ENCODE results near the gene CAMSAP2. TPM values are rescaled to one million over a fixed set of nuclear protein-coding genes. Genes with fewer than 3 reads are reported as not detected.

The CAMSAP2 gene
- total RNA-seq, 1 donor = 50.3 TPM

DNA sequence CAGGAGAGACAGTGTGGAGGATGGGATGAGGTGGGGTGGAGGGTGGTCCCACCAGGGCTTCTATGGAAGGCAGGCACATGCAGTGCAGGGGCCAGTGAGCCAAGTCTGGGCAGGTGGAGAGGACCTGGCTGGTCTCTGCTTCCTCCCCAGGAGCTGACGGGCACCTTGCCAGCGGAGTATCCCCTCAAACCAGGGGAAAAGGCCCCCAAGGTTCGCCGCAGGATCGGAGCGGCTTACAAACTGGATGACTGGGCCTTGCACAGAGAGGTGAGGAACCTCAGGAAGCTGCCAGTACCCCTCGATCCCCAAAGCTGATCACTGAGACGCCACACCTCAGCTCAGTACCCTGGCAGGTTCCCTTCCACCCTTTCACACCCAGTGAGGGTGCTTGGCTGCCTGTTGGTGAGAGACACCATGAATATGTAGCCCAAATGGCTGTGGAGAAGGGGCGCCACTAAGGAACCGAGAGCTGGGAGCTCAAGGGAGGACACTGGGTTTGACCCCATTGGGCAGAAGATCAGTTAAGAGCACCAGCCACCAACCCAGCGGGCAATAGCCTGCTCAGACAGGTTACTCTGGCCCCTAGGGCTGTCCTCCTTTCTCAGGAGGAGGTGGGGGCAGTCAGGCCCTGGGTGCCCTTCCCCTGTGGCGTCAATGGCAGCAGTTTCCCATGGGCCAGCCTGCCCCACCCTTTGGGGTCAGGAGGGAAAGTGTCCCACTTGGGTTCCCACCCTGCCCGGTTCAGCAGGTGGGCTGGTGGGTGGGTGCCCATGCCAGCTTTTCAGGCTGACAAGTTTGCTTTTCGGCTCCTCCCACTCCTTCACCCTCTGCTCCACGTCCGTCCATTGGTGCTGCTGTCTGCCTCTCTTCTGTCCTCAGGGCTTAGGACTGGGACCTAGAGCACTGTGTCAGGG, 161.5 kb downstream of the CAMSAP2 start:
- no peak overlapping the region for H2AFZ ChIP-seq (ENCODE audit: low read length)
- H3K27ac ChIP-seq (ENCODE audit: low read depth, low read length) = no peak overlapping the region
- peaks cover 2% of the 10 kb centered on the region for H3K27me3 ChIP-seq (ENCODE audit: insufficient read depth, low read length)
- DNase-seq (ENCODE audit: insufficient read length, low spot score, missing footprints) = no peak
- no peak overlapping the region for H3K4me3 ChIP-seq (ENCODE audit: insufficient read depth, low read length)
- no peaks in the 10 kb centered on the region for H3K4me1 ChIP-seq (ENCODE audit: insufficient read depth, low read length)
- H3K79me2 ChIP-seq (ENCODE audit: insufficient read depth, low read length) = no peaks in the 10 kb centered on the region
- no peaks in the 10 kb centered on the region for H3K9me3 ChIP-seq (ENCODE audit: low read depth, low read length)
- no peak overlapping the region for H3K4me2 ChIP-seq (ENCODE audit: insufficient read depth, low read length)
- no peak for TF ChIP-seq CTCF (IDR thresholded peaks at IDR 0.05; ENCODE audit: extremely low read depth, low read depth, low read length)
- no peaks in the 10 kb centered on the region for H3K36me3 ChIP-seq (ENCODE audit: insufficient read depth, low read length)
- no peaks in the 10 kb centered on the region for H4K20me1 ChIP-seq (ENCODE audit: insufficient read depth, low read length)

DNA sequence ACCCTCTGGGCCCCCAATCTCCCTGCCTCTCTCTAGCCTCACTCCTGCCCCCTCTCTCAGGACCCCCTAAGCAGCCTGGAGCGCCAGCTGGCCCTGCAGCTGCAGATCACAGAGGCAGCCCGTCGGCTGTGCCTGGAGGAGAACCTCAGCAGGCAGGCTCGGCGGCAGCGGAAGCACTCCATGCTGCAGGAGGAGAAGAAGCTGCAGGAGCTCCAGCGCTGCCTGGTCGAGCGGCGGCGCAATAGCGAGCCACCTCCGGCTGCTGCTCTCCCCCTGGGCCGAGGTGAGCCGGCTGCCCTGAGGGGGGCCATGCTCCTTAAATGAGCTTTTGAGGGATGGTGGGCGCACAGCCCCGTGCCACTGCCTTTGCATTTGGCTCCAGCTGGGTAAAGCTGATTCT, 162.2 kb downstream of the CAMSAP2 start:
- H3K9me3 ChIP-seq (ENCODE audit: low read depth, low read length) = no peaks in the 10 kb centered on the region
- no peak overlapping the region for H3K4me3 ChIP-seq (ENCODE audit: insufficient read depth, low read length)
- no peaks in the 10 kb centered on the region for H3K36me3 ChIP-seq (ENCODE audit: insufficient read depth, low read length)
- H4K20me1 ChIP-seq (ENCODE audit: insufficient read depth, low read length) = no peaks in the 10 kb centered on the region
- H3K79me2 ChIP-seq (ENCODE audit: insufficient read depth, low read length) = no peaks in the 10 kb centered on the region
- H3K27me3 ChIP-seq (ENCODE audit: insufficient read depth, low read length) = peaks cover 2% of the 10 kb centered on the region
- no peaks in the 10 kb centered on the region for H3K4me1 ChIP-seq (ENCODE audit: insufficient read depth, low read length)
- H3K4me2 ChIP-seq (ENCODE audit: insufficient read depth, low read length) = no peak overlapping the region
- H2AFZ ChIP-seq (ENCODE audit: low read length) = no peak overlapping the region
- no peak for TF ChIP-seq CTCF (IDR thresholded peaks at IDR 0.05; ENCODE audit: extremely low read depth, low read depth, low read length)
- no peak for DNase-seq (ENCODE audit: insufficient read length, low spot score, missing footprints)
- no peak overlapping the region for H3K27ac ChIP-seq (ENCODE audit: low read depth, low read length)

DNA sequence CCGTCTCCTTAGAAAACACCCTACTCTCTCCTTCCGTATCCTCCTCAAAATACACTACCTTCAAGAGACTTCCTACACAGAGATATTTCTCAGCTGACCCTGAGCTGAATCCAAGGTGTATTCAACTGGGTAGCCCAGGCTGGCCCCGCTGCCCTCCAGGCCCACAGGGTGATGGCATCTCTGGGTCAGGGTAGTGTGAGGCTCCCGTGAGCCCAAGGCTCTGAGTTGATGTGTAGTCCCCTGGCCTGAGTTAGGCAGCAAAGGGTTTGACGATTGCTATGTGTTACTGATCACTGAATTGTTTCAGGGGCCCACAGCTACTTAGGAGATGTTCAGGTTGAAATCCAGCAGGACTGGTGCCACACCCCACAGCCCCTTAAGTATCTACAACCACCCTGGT, 162.7 kb downstream of the CAMSAP2 start:
- no peak for TF ChIP-seq CTCF (IDR thresholded peaks at IDR 0.05; ENCODE audit: extremely low read depth, low read depth, low read length)
- no peak for DNase-seq (ENCODE audit: insufficient read length, low spot score, missing footprints)
- no peak overlapping the region for H3K4me3 ChIP-seq (ENCODE audit: insufficient read depth, low read length)
- no peaks in the 10 kb centered on the region for H3K36me3 ChIP-seq (ENCODE audit: insufficient read depth, low read length)
- no peak overlapping the region for H2AFZ ChIP-seq (ENCODE audit: low read length)
- no peaks in the 10 kb centered on the region for H4K20me1 ChIP-seq (ENCODE audit: insufficient read depth, low read length)
- H3K4me2 ChIP-seq (ENCODE audit: insufficient read depth, low read length) = no peak overlapping the region
- H3K27me3 ChIP-seq (ENCODE audit: insufficient read depth, low read length) = peaks cover 2% of the 10 kb centered on the region
- no peaks in the 10 kb centered on the region for H3K79me2 ChIP-seq (ENCODE audit: insufficient read depth, low read length)
- H3K27ac ChIP-seq (ENCODE audit: low read depth, low read length) = no peak overlapping the region
- H3K9me3 ChIP-seq (ENCODE audit: low read depth, low read length) = no peaks in the 10 kb centered on the region
- no peaks in the 10 kb centered on the region for H3K4me1 ChIP-seq (ENCODE audit: insufficient read depth, low read length)

DNA sequence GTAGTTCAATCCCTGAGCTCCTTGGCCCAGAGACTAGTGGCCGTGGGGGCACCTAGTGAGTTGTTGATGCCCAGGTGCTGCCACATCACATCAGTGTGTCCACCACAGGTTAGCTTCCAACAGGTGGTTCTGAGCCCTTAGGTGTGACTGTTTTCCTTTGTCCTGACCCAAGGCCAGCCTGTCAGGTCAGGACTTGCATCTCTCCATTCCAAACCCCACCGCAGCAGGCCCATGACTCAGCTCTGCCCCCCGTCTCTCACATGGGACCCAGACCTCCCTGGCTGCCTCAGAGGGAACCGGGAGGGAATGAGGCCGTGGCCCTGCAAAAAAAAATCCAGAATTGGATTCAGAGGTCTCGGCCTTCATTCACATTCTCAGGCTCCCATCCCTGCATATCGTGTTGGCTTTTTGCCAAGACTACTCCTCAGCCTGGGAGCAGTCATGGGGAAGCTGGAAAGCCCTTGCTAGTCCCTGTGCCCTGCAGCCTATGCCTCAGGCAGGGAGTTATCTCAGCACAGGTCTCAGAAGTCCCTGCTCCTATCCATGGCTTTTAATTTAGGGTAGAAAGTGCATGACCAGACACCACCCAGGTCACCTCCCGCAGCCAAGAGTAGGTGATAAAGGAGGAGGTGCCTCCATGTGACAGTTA, 163.2 kb downstream of the CAMSAP2 start:
- H3K36me3 ChIP-seq (ENCODE audit: insufficient read depth, low read length) = no peaks in the 10 kb centered on the region
- no peak overlapping the region for H2AFZ ChIP-seq (ENCODE audit: low read length)
- DNase-seq (ENCODE audit: insufficient read length, low spot score, missing footprints) = no peak
- H4K20me1 ChIP-seq (ENCODE audit: insufficient read depth, low read length) = no peaks in the 10 kb centered on the region
- no peak overlapping the region for H3K27ac ChIP-seq (ENCODE audit: low read depth, low read length)
- no peaks in the 10 kb centered on the region for H3K4me1 ChIP-seq (ENCODE audit: insufficient read depth, low read length)
- H3K79me2 ChIP-seq (ENCODE audit: insufficient read depth, low read length) = no peaks in the 10 kb centered on the region
- H3K4me3 ChIP-seq (ENCODE audit: insufficient read depth, low read length) = no peak overlapping the region
- H3K27me3 ChIP-seq (ENCODE audit: insufficient read depth, low read length) = peaks cover 2% of the 10 kb centered on the region
- no peaks in the 10 kb centered on the region for H3K9me3 ChIP-seq (ENCODE audit: low read depth, low read length)
- H3K4me2 ChIP-seq (ENCODE audit: insufficient read depth, low read length) = no peak overlapping the region
- TF ChIP-seq CTCF (IDR thresholded peaks at IDR 0.05; ENCODE audit: extremely low read depth, low read depth, low read length) = no peak

Data from osteoblast (primary cell).